LNCAP (cell line): ENCODE measurements around the gene LRRC71.

Experiments used
- CTCF ChIP-seq: fragments of 450-650 bp; IDR thresholded peaks from 2 replicates; pipeline ENCODE4 v1.5.1; 2017; ENCODE audit warnings: mild to moderate bottlenecking

The LRRC71 gene

GRCh38 chr1:156935505-156936128, 15.2 kb downstream of the LRRC71 start:
- TF ChIP-seq CTCF: no peak

- no peak for TF ChIP-seq CTCF
Observed at GRCh38 chr1:156936191-156936590, 15.8 kb downstream of the LRRC71 start.

GRCh38 chr1:156936721-156937220, 16.3 kb downstream of the LRRC71 start:
- no peak for TF ChIP-seq CTCF

- TF ChIP-seq CTCF: no peak
Observed at GRCh38 chr1:156937883-156938282, 17.5 kb downstream of the LRRC71 start.

GRCh38 chr1:156938813-156939212, 18.4 kb downstream of the LRRC71 start:
- no peak for TF ChIP-seq CTCF

- TF ChIP-seq CTCF: no peak
Observed at GRCh38 chr1:156939786-156940334, 19.4 kb downstream of the LRRC71 start.

GRCh38 chr1:156941675-156942074, 21.2 kb downstream of the LRRC71 start:
- TF ChIP-seq CTCF: no peak

GRCh38 chr1:156942176-156942575, 21.7 kb downstream of the LRRC71 start:
- TF ChIP-seq CTCF: no peak
